HG03439 (cell line): ENCODE data around the gene SETD2.
A peak's percentile ranks its signal among the peaks of the same experiment; 100 is the strongest.

ENCODE experiments used
- ATAC-seq: cut with Tn5 transposase; IDR thresholded peaks from one replicate; pipeline ENCODE4 v1.9.1; 2021; ENCODE audit warnings: mild to moderate bottlenecking, moderate library complexity; ENCODE audit not compliant: unreplicated experiment

SETD2 gene

GRCh38 chr3:46987743-46988401 is 176.0 kb downstream of the SETD2 start:
- peak; percentile 47 for ATAC-seq

- no peak for ATAC-seq
These were observed 176.6 kb downstream of the SETD2 start for GRCh38 chr3:46987319-46987742.

GRCh38 chr3:46986782-46987310 is 177.1 kb downstream of the SETD2 start:
- ATAC-seq: no peak

GRCh38 chr3:46986055-46986730 is 177.7 kb downstream of the SETD2 start:
- ATAC-seq: no peak

- no peak for ATAC-seq
These were observed 178.3 kb downstream of the SETD2 start for GRCh38 chr3:46985588-46985987.

GRCh38 chr3:46984591-46985459 is 179.1 kb downstream of the SETD2 start:
- ATAC-seq: no peak

GRCh38 chr3:46982546-46982945 is 181.4 kb downstream of the SETD2 start:
- ATAC-seq: no peak

GRCh38 chr3:46981932-46982471 is 181.9 kb downstream of the SETD2 start:
- ATAC-seq: no peak

- ATAC-seq: peak; percentile 2
These were observed 183.9 kb downstream of the SETD2 start for GRCh38 chr3:46979958-46980497.

GRCh38 chr3:46978985-46979944 is 184.6 kb downstream of the SETD2 start, which contains the start of gene NBEAL2:
Gene NBEAL2 (plus strand): TSS chr3:46979666. CDS start chr3:46979862, 196 bp downstream.
- peak; percentile 63 for ATAC-seq

- ATAC-seq: no peak
These were observed 185.5 kb downstream of the SETD2 start for GRCh38 chr3:46978381-46978780.

- ATAC-seq: no peak
These were observed 186.1 kb downstream of the SETD2 start for GRCh38 chr3:46977811-46978195.

GRCh38 chr3:46976326-46977190 is 187.4 kb downstream of the SETD2 start, which contains the start of gene CCDC12:
Gene CCDC12 (minus strand): TSS chr3:46976745. CDS start chr3:46976732, 13 bp downstream.
- peak; percentile 59 for ATAC-seq

- ATAC-seq: no peak
These were observed 189.3 kb downstream of the SETD2 start for GRCh38 chr3:46974421-46975171.

GRCh38 chr3:46972396-46972795 is 191.5 kb downstream of the SETD2 start:
- ATAC-seq: no peak

- ATAC-seq: no peak
These were observed 192.2 kb downstream of the SETD2 start for GRCh38 chr3:46971742-46972141.

- ATAC-seq: no peak
These were observed 192.8 kb downstream of the SETD2 start for GRCh38 chr3:46971151-46971550.
